ENCODE data around the gene GRM1.
"Not testable (repeated sequence)": the region's sequence is repeated elsewhere in the genome, so short reads cannot be mapped to it uniquely, and the experiment has no call there.

The GRM1 gene

GRCh38 chr6:146267447-146267846, 238.6 kb downstream of the GRM1 start:
- ATAC-seq (replicated peaks; ENCODE audit: extremely low read depth, poor library complexity, severe bottlenecking) (no peak), DNase-seq (ENCODE audit: low spot score in 2 of 2) (no peak)
- Mint-ChIP-seq H3K4me3 (no peak overlapping the region), H3K36me3 (ENCODE audit: insufficient read depth) (no peaks in the 10 kb centered on the region), H3K27ac (ENCODE audit: low read depth) (no peak overlapping the region), H3K4me1 (no peaks in the 10 kb centered on the region), H3K9me3 (peaks cover 5% of the 10 kb centered on the region), H3K27me3 (no peaks in the 10 kb centered on the region)

GRCh38 chr6:146267946-146268345, 239.1 kb downstream of the GRM1 start:
- Mint-ChIP-seq H3K27me3 (no peaks in the 10 kb centered on the region), H3K4me1 (no peaks in the 10 kb centered on the region), H3K9me3 (peaks cover 5% of the 10 kb centered on the region), H3K27ac (ENCODE audit: low read depth) (no peak overlapping the region), H3K4me3 (no peak overlapping the region), H3K36me3 (ENCODE audit: insufficient read depth) (no peaks in the 10 kb centered on the region)
- ATAC-seq (replicated peaks; ENCODE audit: extremely low read depth, poor library complexity, severe bottlenecking) (no peak), DNase-seq (ENCODE audit: low spot score in 2 of 2) (no peak)

- H3K27me3 Mint-ChIP-seq: no peaks in the 10 kb centered on the region
- no peaks in the 10 kb centered on the region for H3K4me1 Mint-ChIP-seq
- peaks cover 5% of the 10 kb centered on the region for H3K9me3 Mint-ChIP-seq
- H3K36me3 Mint-ChIP-seq (ENCODE audit: insufficient read depth): no peaks in the 10 kb centered on the region
- ATAC-seq (replicated peaks; ENCODE audit: extremely low read depth, poor library complexity, severe bottlenecking) (no peak), DNase-seq (ENCODE audit: low spot score in 2 of 2) (no peak)
- H3K27ac Mint-ChIP-seq (ENCODE audit: low read depth): no peak overlapping the region
- H3K4me3 Mint-ChIP-seq: no peak overlapping the region
Observed at GRCh38 chr6:146269482-146269881, 240.6 kb downstream of the GRM1 start.

GRCh38 chr6:146271163-146271562, 242.3 kb downstream of the GRM1 start:
- H3K27ac Mint-ChIP-seq (ENCODE audit: low read depth); DNase-seq (ENCODE audit: low spot score in 2 of 2); H3K4me3 Mint-ChIP-seq; H3K4me1 Mint-ChIP-seq; H3K9me3 Mint-ChIP-seq; ATAC-seq (replicated peaks; ENCODE audit: extremely low read depth, poor library complexity, severe bottlenecking); H3K27me3 Mint-ChIP-seq; H3K36me3 Mint-ChIP-seq (ENCODE audit: insufficient read depth): not testable (repeated sequence)

- ATAC-seq (replicated peaks; ENCODE audit: extremely low read depth, poor library complexity, severe bottlenecking): no peak
- DNase-seq (ENCODE audit: low spot score in 2 of 2): no peak
- H3K4me3 Mint-ChIP-seq: no peak overlapping the region
- no peaks in the 10 kb centered on the region for H3K27me3 Mint-ChIP-seq
- H3K36me3 Mint-ChIP-seq (ENCODE audit: insufficient read depth): no peaks in the 10 kb centered on the region
- no peaks in the 10 kb centered on the region for H3K9me3 Mint-ChIP-seq
- H3K4me1 Mint-ChIP-seq: no peaks in the 10 kb centered on the region
- no peak overlapping the region for H3K27ac Mint-ChIP-seq (ENCODE audit: low read depth)
Observed at GRCh38 chr6:146273490-146273889, 244.6 kb downstream of the GRM1 start.

GRCh38 chr6:146277142-146277541, 248.3 kb downstream of the GRM1 start:
- no peaks in the 10 kb centered on the region for H3K27me3 Mint-ChIP-seq
- no peaks in the 10 kb centered on the region for H3K9me3 Mint-ChIP-seq
- no peak for ATAC-seq (replicated peaks; ENCODE audit: extremely low read depth, poor library complexity, severe bottlenecking)
- DNase-seq (ENCODE audit: low spot score in 2 of 2): no peak
- no peak overlapping the region for H3K4me3 Mint-ChIP-seq
- H3K4me1 Mint-ChIP-seq: no peaks in the 10 kb centered on the region
- H3K36me3 Mint-ChIP-seq (ENCODE audit: insufficient read depth): no peaks in the 10 kb centered on the region
- H3K27ac Mint-ChIP-seq (ENCODE audit: low read depth): no peak overlapping the region

- H3K27ac Mint-ChIP-seq (ENCODE audit: low read depth): no peak overlapping the region
- H3K9me3 Mint-ChIP-seq: no peaks in the 10 kb centered on the region
- no peaks in the 10 kb centered on the region for H3K36me3 Mint-ChIP-seq (ENCODE audit: insufficient read depth)
- DNase-seq (ENCODE audit: low spot score in 2 of 2): no peak
- no peaks in the 10 kb centered on the region for H3K4me1 Mint-ChIP-seq
- no peak for ATAC-seq (replicated peaks; ENCODE audit: extremely low read depth, poor library complexity, severe bottlenecking)
- H3K4me3 Mint-ChIP-seq: no peak overlapping the region
- no peaks in the 10 kb centered on the region for H3K27me3 Mint-ChIP-seq
Observed at GRCh38 chr6:146281651-146282362, 252.9 kb downstream of the GRM1 start.

GRCh38 chr6:146282837-146283236, 254.0 kb downstream of the GRM1 start:
- no peak overlapping the region for H3K4me3 Mint-ChIP-seq
- H3K36me3 Mint-ChIP-seq (ENCODE audit: insufficient read depth): no peaks in the 10 kb centered on the region
- ATAC-seq (replicated peaks; ENCODE audit: extremely low read depth, poor library complexity, severe bottlenecking) (no peak), DNase-seq (ENCODE audit: low spot score in 2 of 2) (no peak)
- no peaks in the 10 kb centered on the region for H3K27me3 Mint-ChIP-seq
- no peaks in the 10 kb centered on the region for H3K4me1 Mint-ChIP-seq
- no peak overlapping the region for H3K27ac Mint-ChIP-seq (ENCODE audit: low read depth)
- H3K9me3 Mint-ChIP-seq: no peaks in the 10 kb centered on the region

- H3K36me3 Mint-ChIP-seq (ENCODE audit: insufficient read depth): no peaks in the 10 kb centered on the region
- H3K9me3 Mint-ChIP-seq: no peaks in the 10 kb centered on the region
- no peaks in the 10 kb centered on the region for H3K27me3 Mint-ChIP-seq
- H3K27ac Mint-ChIP-seq (ENCODE audit: low read depth): no peak overlapping the region
- no peaks in the 10 kb centered on the region for H3K4me1 Mint-ChIP-seq
- no peak for ATAC-seq (replicated peaks; ENCODE audit: extremely low read depth, poor library complexity, severe bottlenecking)
- no peak for DNase-seq (ENCODE audit: low spot score in 2 of 2)
- no peak overlapping the region for H3K4me3 Mint-ChIP-seq
Observed at GRCh38 chr6:146284311-146284710, 255.4 kb downstream of the GRM1 start.

GRCh38 chr6:146286961-146287360, 258.1 kb downstream of the GRM1 start:
- Mint-ChIP-seq H3K4me3 (no peak overlapping the region), H3K9me3 (no peaks in the 10 kb centered on the region), H3K27ac (ENCODE audit: low read depth) (no peak overlapping the region)

GRCh38 chr6:146287691-146288369, 259.0 kb downstream of the GRM1 start:
- DNase-seq (ENCODE audit: low spot score in 2 of 2) (no peak), ATAC-seq (replicated peaks; ENCODE audit: extremely low read depth, poor library complexity, severe bottlenecking) (no peak)
- H3K27ac Mint-ChIP-seq (ENCODE audit: low read depth): no peak overlapping the region
- no peaks in the 10 kb centered on the region for H3K4me1 Mint-ChIP-seq
- H3K36me3 Mint-ChIP-seq (ENCODE audit: insufficient read depth): no peaks in the 10 kb centered on the region
- H3K4me3 Mint-ChIP-seq: no peak overlapping the region
- H3K9me3 Mint-ChIP-seq: no peaks in the 10 kb centered on the region
- no peaks in the 10 kb centered on the region for H3K27me3 Mint-ChIP-seq

More at GRCh38 chr6:146286961-146287360, 258.1 kb downstream of the GRM1 start:
- ATAC-seq (replicated peaks; ENCODE audit: extremely low read depth, poor library complexity, severe bottlenecking) (no peak), DNase-seq (ENCODE audit: low spot score in 2 of 2) (no peak)
- Mint-ChIP-seq H3K27me3 (no peaks in the 10 kb centered on the region), H3K36me3 (ENCODE audit: insufficient read depth) (no peaks in the 10 kb centered on the region), H3K4me1 (no peaks in the 10 kb centered on the region)

GRCh38 chr6:146289816-146290588, 261.1 kb downstream of the GRM1 start:
- Mint-ChIP-seq H3K4me3 (no peak overlapping the region), H3K36me3 (ENCODE audit: insufficient read depth) (no peaks in the 10 kb centered on the region), H3K9me3 (no peaks in the 10 kb centered on the region), H3K4me1 (no peaks in the 10 kb centered on the region), H3K27ac (ENCODE audit: low read depth) (no peak overlapping the region), H3K27me3 (no peaks in the 10 kb centered on the region)
- no peak for DNase-seq (ENCODE audit: low spot score in 2 of 2)
- no peak for ATAC-seq (replicated peaks; ENCODE audit: extremely low read depth, poor library complexity, severe bottlenecking)

- no peak for DNase-seq (ENCODE audit: low spot score in 2 of 2)
- H3K4me1 Mint-ChIP-seq: no peaks in the 10 kb centered on the region
- no peaks in the 10 kb centered on the region for H3K36me3 Mint-ChIP-seq (ENCODE audit: insufficient read depth)
- ATAC-seq (replicated peaks; ENCODE audit: extremely low read depth, poor library complexity, severe bottlenecking): no peak
- H3K27ac Mint-ChIP-seq (ENCODE audit: low read depth): no peak overlapping the region
- no peaks in the 10 kb centered on the region for H3K27me3 Mint-ChIP-seq
- H3K9me3 Mint-ChIP-seq: no peaks in the 10 kb centered on the region
- H3K4me3 Mint-ChIP-seq: no peak overlapping the region
Observed at GRCh38 chr6:146290589-146290901, 261.7 kb downstream of the GRM1 start.
